GM21423 (cell line): Measurements from ENCODE around the gene ATP5F1E.
"Not testable (repeated sequence)": the region's sequence is repeated elsewhere in the genome, so short reads cannot be mapped to it uniquely, and the experiment has no call there.

Experiments used
- ATAC-seq: cut with Tn5 transposase; IDR thresholded peaks from one replicate; pipeline ENCODE4 v1.9.1; 2021; ENCODE audit warnings: mild to moderate bottlenecking, moderate library complexity; ENCODE audit not compliant: unreplicated experiment

Gene ATP5F1E

GRCh38 chr20:58992911-58993310 is 39.2 kb downstream of the ATP5F1E start:
- ATAC-seq, result no peak

- no peak for ATAC-seq
These were observed 40.4 kb downstream of the ATP5F1E start for GRCh38 chr20:58991715-58992114.

GRCh38 chr20:58990651-58991445 is 41.3 kb downstream of the ATP5F1E start:
- ATAC-seq, result no peak

GRCh38 chr20:58989196-58989595 is 42.9 kb downstream of the ATP5F1E start:
- ATAC-seq, result no peak

GRCh38 chr20:58988565-58988882 is 43.6 kb downstream of the ATP5F1E start:
- ATAC-seq, result no peak

GRCh38 chr20:58987790-58988564 is 44.2 kb downstream of the ATP5F1E start:
- no peak for ATAC-seq

GRCh38 chr20:58986968-58987517 is 45.1 kb downstream of the ATP5F1E start:
- no peak for ATAC-seq

- no peak for ATAC-seq
These were observed 45.7 kb downstream of the ATP5F1E start for GRCh38 chr20:58986286-58986967.

- no peak for ATAC-seq
These were observed 46.5 kb downstream of the ATP5F1E start for GRCh38 chr20:58985656-58986055.

- no peak for ATAC-seq
These were observed 47.4 kb downstream of the ATP5F1E start for GRCh38 chr20:58984691-58985090.

GRCh38 chr20:58983115-58983468 is 49.0 kb downstream of the ATP5F1E start:
- ATAC-seq, result not testable (repeated sequence)

GRCh38 chr20:58982406-58983114 is 49.6 kb downstream of the ATP5F1E start:
- ATAC-seq, result no peak

GRCh38 chr20:58981628-58982364 is 50.3 kb downstream of the ATP5F1E start:
- peak; percentile 2 for ATAC-seq

GRCh38 chr20:58980711-58981627 is 51.2 kb downstream of the ATP5F1E start, which contains the start of gene NELFCD:
TSS of gene NELFCD (plus strand) at chr20:58981256. CDS start at chr20:58981310, 54 bp downstream.
- ATAC-seq, result peak; percentile 68

- ATAC-seq, result no peak
These were observed 53.6 kb downstream of the ATP5F1E start for GRCh38 chr20:58978351-58979190.

- peak; percentile 35 for ATAC-seq
These were observed 55.9 kb downstream of the ATP5F1E start for GRCh38 chr20:58976061-58976730.
